Right lobe of liver (tissue), 4 donors: ENCODE measurements around the gene PDGFD.

Experiments used
- POLR2A ChIP-seq: fragments of 450-650 bp; IDR thresholded peaks from one replicate; pipeline ENCODE4 v1.6.1; 2017; ENCODE audit warnings: antibody characterized with exemption, mild to moderate bottlenecking
- TF ChIP-seq, protein P1 (sequence below), 4 donors: fragments of 200-600 bp in 3 of 4; fragments of 450-650 bp in 1 of 4; IDR thresholded peaks; one replicate each; pipeline versions ENCODE4 v1.5.1 to v1.8.0; 2016 to 2022; ENCODE audit warnings: antibody characterized with exemption in 4 of 4, mild to moderate bottlenecking in 2 of 4
- donor health status: DM: no; HTN: no; CAD: no.
- donor health status: DM: no; HTN: no; CAD: no.
- donor health status: DM: no; HTN: yes; CAD: no.

DNA sequence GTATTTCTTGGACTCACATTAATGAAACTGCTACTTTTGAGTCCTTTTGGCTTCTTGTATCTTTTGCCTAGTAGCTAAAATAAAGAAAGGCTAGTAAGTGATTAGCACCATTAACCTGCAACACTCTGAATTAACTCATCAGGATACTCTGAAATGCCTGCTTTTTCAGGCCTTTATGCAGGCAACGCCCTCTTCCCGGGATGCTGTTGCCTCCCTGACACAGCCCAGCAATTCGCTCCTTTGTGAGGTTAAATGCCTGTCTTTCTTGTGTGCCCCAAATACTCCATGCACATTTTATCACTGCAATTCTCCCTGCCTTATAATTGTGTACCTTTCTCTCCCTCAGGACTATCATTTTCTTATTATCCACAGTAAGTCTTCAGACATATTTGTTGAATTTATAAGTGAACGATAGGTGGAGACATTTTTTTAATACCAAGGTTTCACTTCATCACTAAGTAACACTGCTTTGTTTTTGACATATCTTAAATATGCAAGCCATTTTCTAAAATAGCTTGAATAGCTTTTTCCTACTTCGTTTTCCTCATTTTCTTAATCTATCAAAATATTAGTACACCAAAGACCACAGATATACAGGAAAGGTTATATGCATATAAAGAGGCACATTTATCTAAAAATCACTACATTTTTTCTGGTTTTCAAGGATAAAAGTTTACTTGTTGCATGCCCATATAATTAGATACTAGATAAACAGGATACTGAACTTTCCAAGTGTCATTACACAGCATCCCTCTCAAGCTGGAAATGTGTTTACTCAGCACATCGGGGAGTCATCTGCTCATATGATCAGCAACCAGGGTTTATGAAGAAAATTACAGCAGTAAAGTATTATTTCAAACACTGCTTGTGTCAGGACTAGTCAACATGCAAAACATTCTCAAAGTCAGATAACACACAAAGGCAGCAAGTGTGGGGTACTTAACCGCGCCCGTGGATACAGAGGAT lies 176.0 kb downstream of the PDGFD start:
- TF ChIP-seq, protein P1, sequence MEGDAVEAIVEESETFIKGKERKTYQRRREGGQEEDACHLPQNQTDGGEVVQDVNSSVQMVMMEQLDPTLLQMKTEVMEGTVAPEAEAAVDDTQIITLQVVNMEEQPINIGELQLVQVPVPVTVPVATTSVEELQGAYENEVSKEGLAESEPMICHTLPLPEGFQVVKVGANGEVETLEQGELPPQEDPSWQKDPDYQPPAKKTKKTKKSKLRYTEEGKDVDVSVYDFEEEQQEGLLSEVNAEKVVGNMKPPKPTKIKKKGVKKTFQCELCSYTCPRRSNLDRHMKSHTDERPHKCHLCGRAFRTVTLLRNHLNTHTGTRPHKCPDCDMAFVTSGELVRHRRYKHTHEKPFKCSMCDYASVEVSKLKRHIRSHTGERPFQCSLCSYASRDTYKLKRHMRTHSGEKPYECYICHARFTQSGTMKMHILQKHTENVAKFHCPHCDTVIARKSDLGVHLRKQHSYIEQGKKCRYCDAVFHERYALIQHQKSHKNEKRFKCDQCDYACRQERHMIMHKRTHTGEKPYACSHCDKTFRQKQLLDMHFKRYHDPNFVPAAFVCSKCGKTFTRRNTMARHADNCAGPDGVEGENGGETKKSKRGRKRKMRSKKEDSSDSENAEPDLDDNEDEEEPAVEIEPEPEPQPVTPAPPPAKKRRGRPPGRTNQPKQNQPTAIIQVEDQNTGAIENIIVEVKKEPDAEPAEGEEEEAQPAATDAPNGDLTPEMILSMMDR (IDR thresholded peaks at IDR 0.05) = no peak
- no peak for TF ChIP-seq POLR2A
